HepG2 (cell line): ENCODE measurements around the gene DCTN4. TPM values are rescaled to one million over a fixed set of nuclear protein-coding genes. Genes with fewer than 3 reads are reported as not detected.

Source experiments
- CAMTA2 ChIP-seq: sonication (generic); formaldehyde crosslinking; IDR thresholded peaks from 2 replicates; pipeline ENCODE4 v1.4.0; 2020; ENCODE audit warnings: mild to moderate bottlenecking, missing genetic modification reagents, borderline replicate concordance
- FOXC1 ChIP-seq: sonication (generic); formaldehyde crosslinking; IDR thresholded peaks from 2 replicates; pipeline ENCODE4 v1.8.0; 2022; ENCODE audit warnings: mild to moderate bottlenecking, missing genetic modification reagents, borderline replicate concordance
- HMG20A ChIP-seq: IDR thresholded peaks from 2 replicates; pipeline ENCODE4 v1.6.1; 2016; ENCODE audit warnings: borderline replicate concordance
- HNRNPK ChIP-seq: fragments of 200-400 bp; formaldehyde crosslinking; IDR thresholded peaks from 2 replicates; pipeline ENCODE4 v1.6.1; 2018; ENCODE audit warnings: low read length, low read depth, moderate library complexity, mild to moderate bottlenecking; ENCODE audit not compliant: poor library complexity, severe bottlenecking
- MATR3 ChIP-seq: sonication (generic); formaldehyde crosslinking; IDR thresholded peaks from 2 replicates; pipeline ENCODE4 v1.4.0; 2020; ENCODE audit warnings: missing genetic modification reagents
- MED13 ChIP-seq: sonication (generic); formaldehyde crosslinking; IDR thresholded peaks from 2 replicates; pipeline ENCODE4 v1.5.0; 2020; ENCODE audit warnings: missing genetic modification reagents
- SNAPC2 ChIP-seq: sonication (generic); formaldehyde crosslinking; IDR thresholded peaks from 2 replicates; pipeline ENCODE4 v1.8.1; 2022; ENCODE audit warnings: mild to moderate bottlenecking, missing genetic modification reagents
- SNRNP70 ChIP-seq: fragments of 200-400 bp; formaldehyde crosslinking; IDR thresholded peaks from 2 replicates; pipeline ENCODE4 v1.6.1; 2017; ENCODE audit warnings: mild to moderate bottlenecking, low read depth, low read length, moderate library complexity
- SOX5 ChIP-seq: IDR thresholded peaks from 2 replicates; pipeline ENCODE4 v1.6.1; 2016; ENCODE audit warnings: borderline replicate concordance
- SSRP1 ChIP-seq: IDR thresholded peaks from 2 replicates; pipeline ENCODE4 v1.6.1; 2016; ENCODE audit warnings: control low read depth
- ZC3H13 ChIP-seq: sonication (generic); formaldehyde crosslinking; IDR thresholded peaks from 2 replicates; pipeline ENCODE4 v1.8.1; 2023; ENCODE audit warnings: mild to moderate bottlenecking, missing genetic modification reagents, moderate library complexity
- ZNF143 ChIP-seq: sonication (generic); formaldehyde crosslinking; IDR thresholded peaks from 2 replicates; pipeline ENCODE4 v1.4.0; 2020; ENCODE audit warnings: missing genetic modification reagents
- ZNF329 ChIP-seq: sonication (generic); formaldehyde crosslinking; IDR thresholded peaks from 2 replicates; pipeline ENCODE4 v1.9.0; 2021; ENCODE audit warnings: low read depth, mild to moderate bottlenecking, missing genetic modification reagents
- ZNF382 ChIP-seq: sonication (generic); formaldehyde crosslinking; IDR thresholded peaks from 2 replicates; pipeline ENCODE4 v1.5.0; 2020; ENCODE audit warnings: missing genetic modification reagents, mild to moderate bottlenecking, borderline replicate concordance
- ZNF768 ChIP-seq: sonication (generic); formaldehyde crosslinking; IDR thresholded peaks from 2 replicates; pipeline ENCODE4 v1.4.0; 2020; ENCODE audit warnings: missing genetic modification reagents
- ZNF878 ChIP-seq: sonication (generic); formaldehyde crosslinking; IDR thresholded peaks from 2 replicates; pipeline ENCODE4 v1.8.1; 2023; ENCODE audit warnings: mild to moderate bottlenecking, missing genetic modification reagents, moderate library complexity
- ZNF879 ChIP-seq: sonication (generic); formaldehyde crosslinking; IDR thresholded peaks from 2 replicates; pipeline ENCODE4 v1.8.1; 2023; ENCODE audit warnings: missing genetic modification reagents
- polyA plus RNA-seq, 8 experiments: library from polyadenylated mRNA; depleted of rRNA in 3 of 8; stranded (reverse) in 7 of 8; unstranded in 1 of 8; fragments of >200 nt; fragmentation: Illumina TruSeq in 4 of 8; extraction: Trizol in 4 of 8; gene quantifications; 2 replicates each; pipeline versions ENCODE4 v1.2.1 to v1.2.3, GENCODE V29; 2011 to 2016; ENCODE audit warnings: low read depth in 4 of 8, missing spikeins in 1 of 8, mixed read lengths in 1 of 8; ENCODE audit not compliant: insufficient read depth in 1 of 8
- total RNA-seq, 5 experiments: library from RNA; depleted of rRNA; stranded (reverse); fragments of >200 nt; fragmentation: Illumina TruSeq; extraction: Trizol; gene quantifications; 2 replicates each; pipeline ENCODE4 v1.2.3, GENCODE V29; 2016; ENCODE audit warnings: low read depth in 1 of 5
- TF ChIP-seq, protein P1 (sequence below): sonication (generic); formaldehyde crosslinking; IDR thresholded peaks from 2 replicates; pipeline ENCODE4 v1.4.0; 2020; ENCODE audit warnings: missing genetic modification reagents, low read depth, mild to moderate bottlenecking, borderline replicate concordance
- TF ChIP-seq, protein P2 (sequence below): sonication (generic); formaldehyde crosslinking; IDR thresholded peaks from 2 replicates; pipeline ENCODE4 v1.4.0; 2020; ENCODE audit warnings: mild to moderate bottlenecking, missing genetic modification reagents
- TF ChIP-seq, protein P3 (sequence below): IDR thresholded peaks from 2 replicates; pipeline ENCODE4 v1.6.1; 2016; ENCODE audit warnings: mild to moderate bottlenecking
- TF ChIP-seq, protein P4 (sequence below): sonication (generic); formaldehyde crosslinking; IDR thresholded peaks from 2 replicates; pipeline ENCODE4 v1.9.0; 2021; ENCODE audit warnings: missing genetic modification reagents, mild to moderate bottlenecking, borderline replicate concordance
- TF ChIP-seq, protein P5 (sequence below): sonication (generic); formaldehyde crosslinking; IDR thresholded peaks from 2 replicates; pipeline ENCODE4 v1.4.0; 2020; ENCODE audit warnings: low read depth, mild to moderate bottlenecking, missing genetic modification reagents

DCTN4 gene
- total and polyA plus RNA-seq, 2 of the 13 experiments (the other 11 are each of a cell fraction or from before 2014, with no cell fraction given): 24.1 to 26.9 TPM

DNA sequence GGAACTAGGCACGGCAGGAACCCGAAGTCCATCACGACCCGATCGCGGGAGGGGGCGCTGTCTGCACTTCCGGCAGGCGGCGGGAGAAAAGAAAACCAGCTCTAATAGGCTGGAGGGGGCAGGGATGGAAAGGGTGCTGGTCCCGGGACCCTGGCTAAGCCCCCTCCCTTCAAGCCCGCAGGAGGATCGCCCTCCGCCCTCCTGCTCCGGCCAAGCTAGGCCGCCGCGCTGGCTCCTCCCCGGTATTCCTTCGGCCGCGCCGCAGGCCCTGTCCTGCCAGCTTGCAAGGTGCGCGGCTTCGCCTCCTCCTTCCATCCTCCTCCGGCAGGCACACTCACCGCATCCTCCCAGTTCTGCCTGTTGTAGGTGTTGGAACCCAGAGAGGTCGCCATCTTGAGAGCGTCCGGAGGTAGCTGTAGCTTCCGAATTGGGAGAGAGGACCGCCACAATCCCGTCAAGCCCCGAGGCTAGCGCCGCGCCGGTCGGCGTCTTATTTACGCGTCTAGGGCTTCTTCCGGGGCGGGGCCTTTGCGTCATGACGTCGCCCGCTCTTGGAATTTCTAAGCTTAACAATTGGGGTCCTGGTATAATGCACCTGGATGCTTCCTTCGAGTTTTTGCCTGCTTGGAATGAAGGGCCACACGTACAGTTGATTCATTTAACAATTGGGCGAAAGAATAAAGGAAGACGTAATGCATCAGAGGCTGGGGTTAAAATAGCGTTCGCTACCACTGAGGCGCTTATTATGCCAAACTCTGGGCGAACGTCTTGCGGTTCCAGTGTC, 58.0 kb downstream of the DCTN4 start, which contains the start of gene RBM22 (continued):
- TF ChIP-seq, protein P1, sequence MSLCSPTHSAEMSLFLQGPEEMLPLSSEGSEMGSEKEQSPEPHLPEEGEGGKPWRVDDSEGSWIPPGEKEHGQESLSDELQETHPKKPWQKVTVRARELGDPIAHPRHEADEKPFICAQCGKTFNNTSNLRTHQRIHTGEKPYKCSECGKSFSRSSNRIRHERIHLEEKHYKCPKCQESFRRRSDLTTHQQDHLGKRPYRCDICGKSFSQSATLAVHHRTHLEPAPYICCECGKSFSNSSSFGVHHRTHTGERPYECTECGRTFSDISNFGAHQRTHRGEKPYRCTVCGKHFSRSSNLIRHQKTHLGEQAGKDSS (CRISPR knock-in tag): no peak
- TF ChIP-seq ZNF382 (CRISPR knock-in tag): no peak
- peak; percentile 85 for TF ChIP-seq ZNF143 (CRISPR knock-in tag)
- TF ChIP-seq ZNF768 (CRISPR knock-in tag): peak; percentile 20; the same call in 1 of the 2 replicates
- 0 out of 2 replicates have a peak, but pooled peaks have one; percentile 52 for TF ChIP-seq ZNF879 (CRISPR knock-in tag)
- no peak for TF ChIP-seq SNAPC2 (CRISPR knock-in tag)
- peak; percentile 35; the same call in 1 of the 2 replicates for TF ChIP-seq ZC3H13 (CRISPR knock-in tag)
- TF ChIP-seq, protein P2, sequence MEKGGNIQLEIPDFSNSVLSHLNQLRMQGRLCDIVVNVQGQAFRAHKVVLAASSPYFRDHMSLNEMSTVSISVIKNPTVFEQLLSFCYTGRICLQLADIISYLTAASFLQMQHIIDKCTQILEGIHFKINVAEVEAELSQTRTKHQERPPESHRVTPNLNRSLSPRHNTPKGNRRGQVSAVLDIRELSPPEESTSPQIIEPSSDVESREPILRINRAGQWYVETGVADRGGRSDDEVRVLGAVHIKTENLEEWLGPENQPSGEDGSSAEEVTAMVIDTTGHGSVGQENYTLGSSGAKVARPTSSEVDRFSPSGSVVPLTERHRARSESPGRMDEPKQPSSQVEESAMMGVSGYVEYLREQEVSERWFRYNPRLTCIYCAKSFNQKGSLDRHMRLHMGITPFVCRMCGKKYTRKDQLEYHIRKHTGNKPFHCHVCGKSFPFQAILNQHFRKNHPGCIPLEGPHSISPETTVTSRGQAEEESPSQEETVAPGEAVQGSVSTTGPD: no peak
- TF ChIP-seq SSRP1 (CRISPR knock-in tag): no peak
- no peak; the same call in 1 of the 2 replicates for TF ChIP-seq SOX5
- TF ChIP-seq, protein P3, sequence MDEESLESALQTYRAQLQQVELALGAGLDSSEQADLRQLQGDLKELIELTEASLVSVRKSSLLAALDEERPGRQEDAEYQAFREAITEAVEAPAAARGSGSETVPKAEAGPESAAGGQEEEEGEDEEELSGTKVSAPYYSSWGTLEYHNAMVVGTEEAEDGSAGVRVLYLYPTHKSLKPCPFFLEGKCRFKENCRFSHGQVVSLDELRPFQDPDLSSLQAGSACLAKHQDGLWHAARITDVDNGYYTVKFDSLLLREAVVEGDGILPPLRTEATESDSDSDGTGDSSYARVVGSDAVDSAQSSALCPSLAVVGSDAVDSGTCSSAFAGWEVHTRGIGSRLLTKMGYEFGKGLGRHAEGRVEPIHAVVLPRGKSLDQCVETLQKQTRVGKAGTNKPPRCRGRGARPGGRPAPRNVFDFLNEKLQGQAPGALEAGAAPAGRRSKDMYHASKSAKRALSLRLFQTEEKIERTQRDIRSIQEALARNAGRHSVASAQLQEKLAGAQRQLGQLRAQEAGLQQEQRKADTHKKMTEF (CRISPR knock-in tag): peak; percentile 90
- no peak for TF ChIP-seq MATR3 (CRISPR knock-in tag)
- TF ChIP-seq HNRNPK: no peak
- no peak for TF ChIP-seq MED13 (CRISPR knock-in tag)
- TF ChIP-seq, protein P4, sequence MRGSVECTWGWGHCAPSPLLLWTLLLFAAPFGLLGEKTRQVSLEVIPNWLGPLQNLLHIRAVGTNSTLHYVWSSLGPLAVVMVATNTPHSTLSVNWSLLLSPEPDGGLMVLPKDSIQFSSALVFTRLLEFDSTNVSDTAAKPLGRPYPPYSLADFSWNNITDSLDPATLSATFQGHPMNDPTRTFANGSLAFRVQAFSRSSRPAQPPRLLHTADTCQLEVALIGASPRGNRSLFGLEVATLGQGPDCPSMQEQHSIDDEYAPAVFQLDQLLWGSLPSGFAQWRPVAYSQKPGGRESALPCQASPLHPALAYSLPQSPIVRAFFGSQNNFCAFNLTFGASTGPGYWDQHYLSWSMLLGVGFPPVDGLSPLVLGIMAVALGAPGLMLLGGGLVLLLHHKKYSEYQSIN (CRISPR knock-in tag): no peak
- 0 out of 2 replicates have a peak, but pooled peaks have one; percentile 50 for TF ChIP-seq ZNF329 (CRISPR knock-in tag)
- no peak for TF ChIP-seq HMG20A (CRISPR knock-in tag)
- TF ChIP-seq, protein P5, sequence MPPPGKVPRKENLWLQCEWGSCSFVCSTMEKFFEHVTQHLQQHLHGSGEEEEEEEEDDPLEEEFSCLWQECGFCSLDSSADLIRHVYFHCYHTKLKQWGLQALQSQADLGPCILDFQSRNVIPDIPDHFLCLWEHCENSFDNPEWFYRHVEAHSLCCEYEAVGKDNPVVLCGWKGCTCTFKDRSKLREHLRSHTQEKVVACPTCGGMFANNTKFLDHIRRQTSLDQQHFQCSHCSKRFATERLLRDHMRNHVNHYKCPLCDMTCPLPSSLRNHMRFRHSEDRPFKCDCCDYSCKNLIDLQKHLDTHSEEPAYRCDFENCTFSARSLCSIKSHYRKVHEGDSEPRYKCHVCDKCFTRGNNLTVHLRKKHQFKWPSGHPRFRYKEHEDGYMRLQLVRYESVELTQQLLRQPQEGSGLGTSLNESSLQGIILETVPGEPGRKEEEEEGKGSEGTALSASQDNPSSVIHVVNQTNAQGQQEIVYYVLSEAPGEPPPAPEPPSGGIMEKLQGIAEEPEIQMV (CRISPR knock-in tag): 0 out of 2 replicates have a peak, but pooled peaks have one; percentile 48
- peak; percentile 93; the same call in 1 of the 2 replicates for TF ChIP-seq CAMTA2 (CRISPR knock-in tag)
- TF ChIP-seq SNRNP70: no peak
- TF ChIP-seq ZNF878 (CRISPR knock-in tag): 0 out of 2 replicates have a peak, but pooled peaks have one; percentile 61
- TF ChIP-seq FOXC1: no peak
